Mucosa of stomach (tissue), 1 donor: ENCODE results near the gene LDLRAD4.

Experiments
- H3K27me3 ChIP-seq: one replicate; pipeline ENCODE4 v1.7.0; 2013; ENCODE audit warnings: mild to moderate bottlenecking, low read length; ENCODE audit not compliant: control insufficient read depth, insufficient read depth
- H3K36me3 ChIP-seq: one replicate; pipeline ENCODE4 v1.7.0; 2013; ENCODE audit warnings: low read length; ENCODE audit not compliant: control insufficient read depth, insufficient read depth
- H3K4me1 ChIP-seq: one replicate; pipeline ENCODE4 v1.7.0; 2013; ENCODE audit warnings: mild to moderate bottlenecking, low read length; ENCODE audit not compliant: control insufficient read depth, insufficient read depth
- H3K4me3 ChIP-seq: one replicate; pipeline ENCODE4 v1.7.0; 2013; ENCODE audit warnings: low read length
- H3K9ac ChIP-seq: one replicate; pipeline ENCODE4 v1.7.0; 2013; ENCODE audit warnings: mild to moderate bottlenecking, low read length, moderate library complexity
- H3K9me3 ChIP-seq: one replicate; pipeline ENCODE4 v1.7.0; 2013; ENCODE audit warnings: mild to moderate bottlenecking, low read length, moderate library complexity; ENCODE audit not compliant: control insufficient read depth
- donor health status: Pancreatic carcinoma.

Gene LDLRAD4

DNA sequence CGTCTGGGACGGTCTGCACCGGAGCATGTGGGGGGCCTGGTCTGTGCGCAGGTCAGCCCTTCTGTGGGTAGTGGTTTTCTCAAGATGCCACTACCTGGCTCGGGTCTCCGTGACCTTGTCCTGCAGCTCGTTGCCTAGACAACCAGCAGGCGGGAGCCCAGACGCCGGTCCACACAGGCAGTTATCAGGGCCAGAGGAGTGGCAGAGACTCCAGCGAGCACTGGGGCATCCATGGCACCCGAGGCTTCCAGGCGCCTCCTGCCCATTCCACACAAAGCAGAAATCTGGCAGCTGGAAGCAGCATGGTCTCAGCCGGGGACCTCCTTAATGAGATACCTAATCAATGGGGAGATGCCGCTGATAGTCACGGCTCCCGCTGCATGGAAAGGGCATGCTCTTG, 351.7 kb downstream of the LDLRAD4 start:
- Histone ChIP-seq H3K4me1 (peaks cover 4% of the 10 kb centered on the region), H3K9me3 (no peaks in the 10 kb centered on the region), H3K4me3 (no peak overlapping the region), H3K36me3 (no peaks in the 10 kb centered on the region), H3K27me3 (no peaks in the 10 kb centered on the region), H3K9ac (no peak overlapping the region)

DNA sequence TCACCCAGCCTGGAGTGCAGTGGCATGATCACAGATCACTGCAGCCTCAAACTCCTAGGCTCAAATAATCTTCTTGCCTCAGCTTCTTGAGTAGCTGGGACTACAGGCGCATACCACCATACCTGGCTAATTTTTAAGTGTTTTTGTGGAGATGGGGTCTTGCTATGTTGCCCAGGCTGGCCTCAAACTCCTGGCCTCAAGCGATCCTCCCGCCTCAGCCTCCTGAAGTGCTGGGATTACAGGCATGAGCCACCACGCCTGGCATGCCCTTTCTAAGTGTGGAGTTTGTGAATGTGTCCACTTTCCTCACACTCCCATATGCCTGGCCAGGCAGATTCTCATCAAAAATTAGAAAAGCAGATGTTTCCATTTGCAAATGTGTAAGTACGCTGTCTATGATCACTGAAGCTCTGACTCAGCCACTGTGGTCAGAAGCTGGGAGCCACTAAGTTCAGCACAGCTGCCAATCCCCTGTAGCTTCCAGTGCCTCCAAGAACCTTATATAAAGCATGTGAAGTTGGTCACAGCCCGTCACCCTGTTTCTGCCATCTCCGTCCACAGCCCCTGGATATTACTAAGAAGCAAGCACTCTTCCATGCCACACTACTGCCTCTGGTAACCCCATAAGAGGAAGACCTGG, 352.4 kb downstream of the LDLRAD4 start:
- H3K4me3 ChIP-seq: no peak overlapping the region
- peaks cover 4% of the 10 kb centered on the region for H3K4me1 ChIP-seq
- H3K9me3 ChIP-seq: no peaks in the 10 kb centered on the region
- no peaks in the 10 kb centered on the region for H3K27me3 ChIP-seq
- H3K36me3 ChIP-seq: no peaks in the 10 kb centered on the region
- no peak overlapping the region for H3K9ac ChIP-seq

DNA sequence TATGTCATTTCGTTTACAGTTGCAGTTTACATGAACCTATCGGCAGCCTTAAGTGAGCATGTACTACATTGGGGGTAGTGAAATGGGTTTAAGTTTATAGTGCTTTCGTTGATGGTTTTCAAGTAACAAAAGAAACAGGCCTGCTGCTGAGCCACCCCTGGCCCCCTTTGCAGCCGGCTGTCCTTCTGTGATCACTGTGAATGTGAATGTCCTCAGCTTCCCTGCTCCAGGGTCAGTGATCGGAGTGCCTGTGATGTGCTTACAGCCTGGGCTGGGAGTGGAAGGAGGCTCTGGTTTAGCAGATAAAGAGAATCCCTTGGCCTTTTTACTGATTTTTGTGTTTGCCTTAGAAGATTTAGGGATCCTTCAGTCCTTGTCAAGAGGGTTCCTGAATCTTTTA, 353.6 kb downstream of the LDLRAD4 start:
- no peaks in the 10 kb centered on the region for H3K36me3 ChIP-seq
- no peak overlapping the region for H3K9ac ChIP-seq
- H3K9me3 ChIP-seq: no peaks in the 10 kb centered on the region
- H3K27me3 ChIP-seq: no peaks in the 10 kb centered on the region
- no peak overlapping the region for H3K4me3 ChIP-seq
- H3K4me1 ChIP-seq: peaks cover 4% of the 10 kb centered on the region

DNA sequence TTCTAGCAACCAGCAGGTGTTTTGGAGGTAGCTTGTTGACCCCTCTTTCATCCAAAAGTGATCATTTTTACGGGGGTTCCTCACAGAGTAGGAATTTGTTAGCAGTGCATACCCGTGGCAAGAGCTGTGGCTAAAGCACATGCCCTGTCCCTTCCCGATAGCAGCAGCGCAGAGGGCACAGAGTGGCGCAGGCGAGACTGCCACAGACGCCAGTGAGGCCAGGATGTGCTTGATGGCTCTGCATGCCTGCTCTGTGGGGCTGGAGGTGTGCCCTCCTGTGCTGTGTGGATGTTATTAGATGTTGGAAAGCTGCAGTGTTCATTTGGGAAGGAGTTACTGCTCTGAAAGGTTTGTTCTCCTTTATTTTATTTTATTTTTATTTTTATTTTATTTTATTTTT, 354.2 kb downstream of the LDLRAD4 start:
- Histone ChIP-seq H3K9me3 (no peaks in the 10 kb centered on the region), H3K4me1 (peaks cover 4% of the 10 kb centered on the region), H3K36me3 (no peaks in the 10 kb centered on the region), H3K9ac (no peak overlapping the region), H3K27me3 (no peaks in the 10 kb centered on the region), H3K4me3 (no peak overlapping the region)

DNA sequence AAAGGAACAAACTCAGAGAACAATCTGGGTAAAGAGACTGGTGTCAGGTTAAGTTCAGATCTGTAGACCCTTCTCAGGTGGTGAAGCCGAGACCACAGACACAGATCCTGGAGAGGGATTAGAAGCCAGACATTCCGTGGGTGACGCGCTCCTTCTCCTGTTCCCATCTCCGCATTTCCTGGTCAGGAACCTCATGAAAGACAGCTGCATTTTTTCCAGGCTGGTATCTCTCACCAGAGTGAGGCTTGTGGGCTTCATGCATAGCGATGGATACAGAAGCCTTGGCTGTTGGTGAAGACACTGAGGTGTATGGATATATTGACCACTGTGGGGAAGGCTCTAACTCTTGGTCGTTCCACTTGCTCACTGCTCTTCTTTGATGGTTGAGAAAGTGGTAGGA, 355.2 kb downstream of the LDLRAD4 start:
- peaks cover 4% of the 10 kb centered on the region for H3K4me1 ChIP-seq
- no peaks in the 10 kb centered on the region for H3K36me3 ChIP-seq
- no peak overlapping the region for H3K4me3 ChIP-seq
- no peak overlapping the region for H3K9ac ChIP-seq
- H3K9me3 ChIP-seq: no peaks in the 10 kb centered on the region
- no peaks in the 10 kb centered on the region for H3K27me3 ChIP-seq

DNA sequence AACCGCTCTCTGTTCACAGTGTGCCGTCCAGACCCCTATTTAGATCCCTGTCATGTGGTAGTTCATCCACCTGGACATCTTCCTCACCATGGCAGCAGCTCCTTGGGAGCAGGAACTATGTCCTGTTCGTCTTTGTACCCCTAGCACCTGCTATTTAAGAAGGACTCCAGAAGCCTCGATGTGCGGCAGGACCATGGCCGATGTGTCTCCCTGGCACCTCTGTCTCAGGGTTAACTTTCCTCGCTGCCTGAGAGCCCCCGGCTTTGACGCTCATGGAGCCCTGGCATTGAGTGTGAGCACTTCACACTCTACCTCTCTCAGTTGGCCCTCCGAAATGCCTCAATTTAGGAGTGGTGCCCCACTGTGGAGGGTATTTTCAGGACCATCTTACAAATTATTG, 355.8 kb downstream of the LDLRAD4 start:
- Histone ChIP-seq H3K9me3 (no peaks in the 10 kb centered on the region), H3K4me1 (peaks cover 4% of the 10 kb centered on the region), H3K27me3 (no peaks in the 10 kb centered on the region), H3K9ac (no peak overlapping the region), H3K4me3 (no peak overlapping the region), H3K36me3 (no peaks in the 10 kb centered on the region)

DNA sequence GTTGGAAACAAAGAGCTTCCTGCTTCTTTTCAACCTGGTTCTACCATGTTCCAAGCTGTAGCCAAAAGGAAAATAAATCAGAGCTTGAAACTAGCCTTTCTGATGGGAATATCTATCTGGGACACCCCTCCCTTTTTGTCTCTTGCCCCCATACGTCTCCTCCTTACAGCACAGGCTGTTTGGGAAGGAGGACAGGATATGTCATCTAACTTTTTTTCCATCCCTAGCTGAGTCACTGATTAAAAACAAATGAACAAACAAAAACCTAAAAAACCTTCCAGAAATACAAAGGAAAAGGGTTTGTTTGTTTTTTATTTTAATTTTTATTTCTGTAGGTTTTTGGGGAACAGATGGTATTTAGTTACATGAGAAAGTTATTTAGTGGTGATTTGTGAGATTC, 356.2 kb downstream of the LDLRAD4 start:
- no peaks in the 10 kb centered on the region for H3K36me3 ChIP-seq
- no peak overlapping the region for H3K4me3 ChIP-seq
- H3K4me1 ChIP-seq: peaks cover 4% of the 10 kb centered on the region
- H3K27me3 ChIP-seq: no peaks in the 10 kb centered on the region
- no peak overlapping the region for H3K9ac ChIP-seq
- H3K9me3 ChIP-seq: no peaks in the 10 kb centered on the region

DNA sequence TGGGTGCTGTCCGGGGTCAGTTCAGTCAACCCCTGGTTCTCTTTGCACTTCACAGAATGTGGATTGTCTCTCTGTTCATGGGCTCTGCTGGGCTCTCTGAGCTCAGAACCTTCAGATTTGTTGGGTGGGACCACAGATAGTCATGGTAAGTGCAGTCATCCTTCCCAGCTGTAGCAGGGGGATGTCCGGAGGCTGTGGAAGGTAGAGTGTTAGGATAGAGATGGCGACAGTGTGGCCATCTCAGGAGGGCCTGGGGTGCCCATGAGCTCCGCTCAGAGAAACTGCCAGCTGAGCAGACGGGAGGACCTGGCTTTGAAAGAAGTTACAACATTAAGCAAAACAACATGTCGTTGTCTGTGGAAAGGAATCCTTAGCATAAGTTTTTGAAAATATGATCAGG, 358.0 kb downstream of the LDLRAD4 start:
- H3K4me1 ChIP-seq: peaks cover 4% of the 10 kb centered on the region
- no peaks in the 10 kb centered on the region for H3K36me3 ChIP-seq
- H3K9ac ChIP-seq: no peak overlapping the region
- H3K9me3 ChIP-seq: no peaks in the 10 kb centered on the region
- H3K27me3 ChIP-seq: no peaks in the 10 kb centered on the region
- no peak overlapping the region for H3K4me3 ChIP-seq

DNA sequence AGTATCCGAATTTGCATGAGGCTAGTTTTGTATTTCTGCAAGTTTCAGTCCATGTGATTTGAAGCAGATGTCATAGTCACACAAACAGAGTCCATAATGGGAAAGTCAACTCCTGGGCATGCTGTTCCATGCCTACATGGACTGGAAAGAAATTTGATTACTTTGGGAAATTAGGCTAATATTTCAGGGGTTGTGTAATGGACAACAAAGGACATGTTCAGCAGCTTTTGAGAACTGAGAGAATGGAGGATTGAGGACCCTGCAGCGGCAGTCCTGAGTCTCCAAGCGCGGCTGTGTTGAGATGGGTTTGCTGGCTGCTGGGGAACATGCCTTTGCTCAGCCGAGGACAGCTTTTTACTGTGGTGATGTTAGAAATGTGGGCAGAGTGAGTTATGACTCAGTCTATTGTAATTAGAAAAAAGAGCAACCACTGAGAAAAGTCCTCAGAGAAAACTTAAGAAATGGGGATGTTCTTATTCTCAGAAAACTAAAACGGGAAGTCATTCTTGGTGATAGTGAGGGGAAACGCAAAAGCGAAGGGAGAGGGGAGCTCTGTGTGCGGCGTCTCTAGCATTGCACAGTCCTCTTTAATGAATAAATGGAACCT, 358.6 kb downstream of the LDLRAD4 start:
- Histone ChIP-seq H3K27me3 (no peaks in the 10 kb centered on the region), H3K4me1 (peaks cover 4% of the 10 kb centered on the region), H3K4me3 (no peak overlapping the region), H3K9ac (no peak overlapping the region), H3K9me3 (no peaks in the 10 kb centered on the region), H3K36me3 (no peaks in the 10 kb centered on the region)

DNA sequence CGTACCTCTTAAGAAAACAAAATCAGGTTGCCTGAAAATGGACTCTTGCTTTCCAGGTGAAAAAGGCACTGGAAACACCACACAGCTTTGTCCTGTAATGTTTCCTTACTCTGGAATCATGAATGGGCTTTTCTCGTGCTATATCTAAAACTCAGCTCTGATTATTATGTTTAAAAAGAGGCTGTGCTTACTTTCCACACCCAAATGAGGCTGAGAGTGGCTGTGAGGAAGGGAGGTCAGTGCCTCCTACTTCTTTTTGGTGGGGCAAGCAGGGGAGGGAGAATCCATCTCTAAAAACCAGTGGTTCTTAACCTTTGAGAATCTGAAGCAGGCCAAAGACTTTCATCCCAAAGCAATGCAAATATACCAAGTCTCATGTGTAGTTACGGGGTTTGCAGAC, 359.2 kb downstream of the LDLRAD4 start:
- Histone ChIP-seq H3K4me3 (no peak overlapping the region), H3K27me3 (no peaks in the 10 kb centered on the region), H3K4me1 (peaks cover 4% of the 10 kb centered on the region), H3K9ac (no peak overlapping the region), H3K9me3 (no peaks in the 10 kb centered on the region), H3K36me3 (no peaks in the 10 kb centered on the region)

DNA sequence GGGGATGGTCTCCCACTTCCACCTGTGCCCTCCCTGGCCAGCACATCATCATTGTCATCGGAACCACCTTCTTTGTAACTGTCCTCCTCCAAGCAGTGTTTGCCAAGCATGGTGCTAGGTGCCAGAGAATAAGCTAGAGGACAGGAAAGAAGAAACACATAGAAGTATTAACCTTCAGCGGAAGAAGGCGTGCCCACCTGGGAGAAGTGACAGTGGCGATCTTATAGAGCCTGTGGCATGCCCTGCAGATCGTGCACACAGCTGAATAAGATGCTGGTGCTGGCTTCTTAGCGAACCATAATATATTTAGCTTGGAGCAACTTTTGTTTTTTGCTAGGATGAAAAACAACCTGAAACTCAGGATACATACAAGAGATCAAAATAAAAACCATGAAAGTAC, 359.8 kb downstream of the LDLRAD4 start:
- no peaks in the 10 kb centered on the region for H3K36me3 ChIP-seq
- H3K9ac ChIP-seq: no peak overlapping the region
- no peaks in the 10 kb centered on the region for H3K9me3 ChIP-seq
- peaks cover 4% of the 10 kb centered on the region for H3K4me1 ChIP-seq
- no peaks in the 10 kb centered on the region for H3K27me3 ChIP-seq
- H3K4me3 ChIP-seq: no peak overlapping the region

DNA sequence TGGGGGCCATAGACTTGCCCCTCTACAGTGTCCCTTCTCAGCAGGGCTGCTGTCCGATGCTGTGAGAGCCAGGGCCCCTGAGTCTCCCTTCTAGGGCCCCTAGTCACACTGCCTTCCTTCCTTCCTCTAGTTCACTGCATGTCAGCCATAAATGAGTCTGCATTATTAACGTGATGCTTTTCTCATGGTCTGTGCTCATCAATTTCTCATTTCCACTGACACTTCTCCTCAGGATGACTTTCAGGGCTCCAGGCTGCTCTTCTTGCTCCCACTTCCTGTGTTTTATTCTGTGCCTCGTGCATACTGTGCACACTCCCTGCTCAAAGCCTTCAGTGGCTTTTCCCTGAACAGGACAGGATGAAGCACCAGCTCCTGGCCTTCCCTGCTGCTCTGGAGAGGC, 361.3 kb downstream of the LDLRAD4 start:
- Histone ChIP-seq H3K9me3 (no peaks in the 10 kb centered on the region), H3K4me3 (no peak overlapping the region), H3K4me1 (peaks cover 4% of the 10 kb centered on the region), H3K9ac (no peak overlapping the region), H3K27me3 (no peaks in the 10 kb centered on the region), H3K36me3 (no peaks in the 10 kb centered on the region)

DNA sequence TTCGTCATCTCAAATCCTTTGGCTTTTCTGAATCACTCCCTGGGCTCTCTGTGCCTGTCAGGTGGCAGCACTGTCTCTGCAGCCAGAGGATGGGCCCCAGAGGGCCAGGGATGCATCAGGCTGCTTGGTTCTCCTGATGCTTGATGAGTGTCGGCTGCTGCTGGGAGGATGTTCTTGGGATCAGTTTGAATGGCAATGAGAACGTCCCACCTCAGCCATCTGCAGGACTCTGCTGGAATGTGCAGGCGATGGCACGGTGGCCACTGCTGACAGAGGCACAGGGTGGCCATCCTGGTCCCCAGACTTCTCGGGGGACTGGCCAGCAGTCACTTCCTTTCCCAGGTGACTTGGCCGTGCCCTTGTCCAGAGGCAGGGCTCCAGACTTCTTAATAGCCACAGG, 361.8 kb downstream of the LDLRAD4 start:
- no peak overlapping the region for H3K4me3 ChIP-seq
- no peaks in the 10 kb centered on the region for H3K36me3 ChIP-seq
- peaks cover 4% of the 10 kb centered on the region for H3K4me1 ChIP-seq
- no peak overlapping the region for H3K9ac ChIP-seq
- H3K9me3 ChIP-seq: no peaks in the 10 kb centered on the region
- H3K27me3 ChIP-seq: no peaks in the 10 kb centered on the region
